GM12873 (cell line): ENCODE data around the gene EXOC6B.

Experiments used
- CTCF ChIP-seq: IDR thresholded peaks from 2 replicates; pipeline ENCODE4 v1.5.1; 2012; ENCODE audit warnings: low read depth, mild to moderate bottlenecking, moderate library complexity, low read length, control low read depth; ENCODE audit not compliant: insufficient read depth; ENCODE audit errors: missing control alignments

Gene EXOC6B

GRCh38 chr2:72349016-72349415 is 476.8 kb downstream of the EXOC6B start:
- TF ChIP-seq CTCF = no peak

GRCh38 chr2:72347081-72347480 is 478.8 kb downstream of the EXOC6B start:
- no peak for TF ChIP-seq CTCF

- no peak for TF ChIP-seq CTCF
These were observed 484.2 kb downstream of the EXOC6B start for GRCh38 chr2:72341639-72342038.

GRCh38 chr2:72340665-72341064 is 485.2 kb downstream of the EXOC6B start:
- no peak for TF ChIP-seq CTCF

- no peak for TF ChIP-seq CTCF
These were observed 487.8 kb downstream of the EXOC6B start for GRCh38 chr2:72338076-72338475.

- no peak for TF ChIP-seq CTCF
These were observed 493.1 kb downstream of the EXOC6B start for GRCh38 chr2:72332720-72333119.

- no peak for TF ChIP-seq CTCF
These were observed 495.2 kb downstream of the EXOC6B start for GRCh38 chr2:72330652-72331051.

GRCh38 chr2:72326759-72327158 is 499.1 kb downstream of the EXOC6B start:
- TF ChIP-seq CTCF = no peak
